Activated naive CD4-positive, alpha-beta T cell (primary cell): Measurements from ENCODE around the gene JUN.
"Not testable (repeated sequence)": the region's sequence is repeated elsewhere in the genome, so short reads cannot be mapped to it uniquely, and the experiment has no call there.

Source experiments
- DNase-seq, 4 experiments: peaks; one replicate each; lab custom pipeline; 2025; lab: John Stamatoyannopoulos, UW

The JUN gene

DNA sequence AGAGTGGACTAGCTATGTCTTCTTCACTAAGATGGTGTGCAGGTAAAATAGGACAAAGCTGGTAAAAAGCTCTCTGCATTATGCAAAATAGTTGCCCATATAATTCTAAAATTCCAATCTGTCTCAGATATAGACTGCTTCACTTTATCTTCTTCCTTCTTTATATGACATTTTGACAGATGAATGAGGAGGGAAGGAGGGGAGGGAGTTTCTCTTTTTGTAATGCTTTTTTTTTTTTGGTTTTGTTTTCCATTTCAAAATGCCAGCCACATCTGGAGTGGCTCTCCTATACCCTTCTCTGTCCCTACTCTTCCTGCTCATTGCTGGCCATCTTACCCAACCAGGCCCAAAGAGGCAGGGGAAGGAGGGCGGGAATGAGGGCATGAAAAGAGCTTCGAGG is 24.2 kb upstream of the JUN start:
- no peak for DNase-seq

DNA sequence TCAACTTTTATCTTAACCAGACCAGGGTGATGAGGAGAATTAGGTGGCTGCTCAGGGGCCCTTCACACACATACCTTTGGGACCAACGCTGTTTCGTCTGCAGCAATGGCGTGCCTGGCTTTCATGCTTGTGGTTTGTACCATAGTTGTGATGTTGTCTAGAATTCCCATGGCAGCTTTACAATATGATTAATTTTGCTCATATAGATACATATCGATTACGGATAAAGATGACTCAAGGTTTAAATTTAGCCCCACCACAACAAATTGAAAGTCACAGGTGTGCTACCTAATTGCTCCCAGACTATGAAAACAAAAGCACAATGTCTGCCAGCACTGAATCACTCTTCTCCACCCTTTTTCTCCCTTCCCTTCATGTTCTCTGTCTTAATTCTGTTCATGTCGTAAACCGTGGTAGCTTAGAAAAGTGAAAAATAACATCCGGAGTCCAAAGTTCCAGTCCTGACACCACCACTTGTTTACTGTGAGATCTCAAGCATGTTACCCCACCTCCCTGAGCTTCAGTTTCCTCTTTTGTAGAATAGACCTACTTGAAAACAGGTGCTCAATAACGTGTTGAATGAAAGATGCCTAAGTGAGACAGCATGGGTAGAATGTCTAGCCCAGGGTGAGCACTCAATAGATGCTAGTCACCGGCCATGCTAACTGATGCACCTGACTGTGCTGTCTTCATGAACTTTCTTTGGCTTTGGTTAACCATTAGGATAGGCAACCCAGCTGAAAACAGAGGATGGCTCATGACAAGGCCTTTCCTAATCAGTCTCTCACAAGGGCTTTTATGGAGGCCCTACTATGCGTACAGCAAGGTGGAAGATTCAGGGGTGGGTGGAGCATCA is 22.1 kb upstream of the JUN start:
- DNase-seq: no peak

DNA sequence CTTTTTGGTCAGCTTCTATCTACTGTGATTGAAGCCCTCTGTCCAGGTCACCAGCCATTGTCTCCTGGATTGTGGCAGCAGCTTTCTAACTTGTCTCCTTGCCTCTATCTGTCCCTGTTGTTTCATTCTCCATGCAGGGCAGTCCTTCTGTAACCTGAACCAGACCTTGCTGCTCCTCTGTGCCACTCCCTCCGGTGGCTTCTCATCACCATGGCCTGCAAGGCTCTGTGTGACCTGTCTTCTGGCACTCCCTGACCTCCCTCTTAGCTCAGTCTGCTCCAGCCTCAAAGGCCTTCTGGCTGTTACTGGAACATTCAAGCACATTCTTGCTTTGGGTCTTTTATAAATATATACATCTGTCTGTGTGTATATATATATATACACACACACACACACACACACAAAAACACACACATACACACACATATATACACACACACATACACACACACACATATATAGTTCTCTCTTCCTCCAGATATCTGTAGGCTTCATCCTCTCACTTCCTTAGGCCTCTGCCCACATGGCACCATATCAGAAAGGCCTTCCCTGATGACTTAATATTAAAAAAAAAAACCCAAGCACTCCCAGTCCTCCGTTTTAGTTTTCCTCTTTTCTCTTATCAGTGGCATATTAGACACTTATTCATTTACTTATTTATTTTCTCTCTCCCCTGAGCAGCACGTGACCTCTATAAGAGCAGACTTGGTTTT is 21.2 kb upstream of the JUN start:
- DNase-seq: no peak

DNA sequence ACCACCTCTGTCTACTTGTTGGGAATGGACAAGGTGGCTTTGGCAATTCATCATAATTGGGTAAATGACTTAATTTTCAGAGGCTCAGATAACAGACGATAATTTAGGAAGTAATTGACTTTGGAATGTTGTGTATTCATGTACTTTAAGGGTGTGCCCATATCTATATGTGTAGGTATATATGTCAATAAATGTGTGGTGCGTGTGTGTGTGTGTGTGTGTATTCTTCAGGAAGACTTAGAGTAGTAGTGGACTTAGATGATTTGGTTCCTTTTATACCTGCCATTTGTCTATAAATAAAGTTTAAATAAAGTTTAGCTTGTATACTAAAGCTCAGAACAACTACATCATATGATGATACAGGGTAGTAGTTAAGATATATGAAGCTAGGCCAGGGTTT is 20.0 kb upstream of the JUN start:
- no peak for DNase-seq

DNA sequence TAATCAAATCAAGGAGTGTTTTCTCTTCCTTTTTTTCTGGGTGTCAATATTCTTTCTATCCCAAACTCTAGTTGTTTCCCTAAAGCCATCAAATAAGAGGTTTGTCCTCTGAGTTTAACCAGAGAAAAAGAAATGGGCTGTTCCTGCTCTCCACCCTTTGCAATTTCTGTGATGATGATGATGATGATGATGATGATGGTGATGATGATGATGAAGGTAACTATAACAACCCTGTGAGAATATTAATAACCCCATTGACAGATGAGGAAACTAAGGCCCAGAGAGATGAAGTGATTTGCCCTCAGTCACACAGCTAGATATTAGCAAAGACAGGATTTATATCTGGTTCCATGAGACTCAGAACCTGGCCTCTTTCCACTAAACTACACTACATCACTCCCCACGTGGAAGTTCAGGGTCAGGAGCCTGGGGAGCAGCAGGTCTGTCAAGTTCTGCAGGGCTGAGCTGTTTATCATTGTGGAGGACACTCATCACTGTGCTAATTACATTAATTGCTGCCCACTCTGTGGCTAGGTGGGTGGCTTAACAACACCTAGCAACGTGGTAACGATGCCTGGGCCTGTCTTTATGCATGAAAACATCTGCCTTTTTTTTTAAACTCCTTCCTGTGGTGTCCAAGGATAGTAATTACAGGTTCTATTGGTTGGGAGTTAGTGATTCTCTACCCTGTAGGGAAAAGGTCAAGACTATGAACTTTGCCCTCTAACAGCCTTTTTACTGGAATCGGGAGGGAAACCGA is 19.0 kb upstream of the JUN start:
- no peak for DNase-seq

DNA sequence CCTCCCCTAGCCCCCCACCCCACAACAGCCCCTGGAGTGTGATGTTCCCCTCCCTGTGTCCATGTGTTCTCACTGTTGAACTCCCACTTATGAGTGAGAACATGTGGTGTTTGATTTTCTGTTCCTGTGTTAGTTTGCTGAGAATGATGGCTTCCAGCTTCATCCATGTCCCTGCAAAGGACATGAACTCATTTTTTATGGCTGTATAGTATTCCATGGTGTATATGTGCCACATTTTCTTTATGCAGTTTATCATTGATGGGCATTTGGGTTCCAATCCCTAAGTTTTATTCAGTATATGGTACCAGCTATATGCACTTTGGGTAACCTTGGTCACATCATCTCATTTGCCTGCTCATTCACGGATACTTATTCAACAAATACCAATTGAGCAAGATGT is 17.4 kb upstream of the JUN start:
- not testable (repeated sequence) for DNase-seq

DNA sequence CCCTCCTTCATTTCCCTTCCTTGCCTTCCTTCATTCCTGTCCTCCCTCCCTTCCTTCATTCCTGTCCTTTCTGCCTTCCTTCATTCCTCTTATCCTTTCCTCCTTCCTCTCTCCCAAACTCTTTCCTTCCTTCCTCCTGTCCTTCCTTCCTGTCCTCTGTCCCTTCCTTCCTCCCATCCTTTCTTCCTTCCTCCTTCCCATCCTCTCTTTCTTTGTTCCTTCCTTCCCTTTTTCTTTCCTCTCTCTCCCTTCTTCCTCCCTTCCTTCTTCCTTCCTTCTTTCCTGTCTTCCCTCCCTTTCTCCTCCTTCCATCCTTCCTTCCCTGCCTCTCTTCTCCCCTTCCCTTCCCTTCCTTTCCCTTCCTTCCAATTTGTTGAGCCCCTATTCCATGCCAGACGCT is 15.8 kb upstream of the JUN start:
- DNase-seq: no peak

DNA sequence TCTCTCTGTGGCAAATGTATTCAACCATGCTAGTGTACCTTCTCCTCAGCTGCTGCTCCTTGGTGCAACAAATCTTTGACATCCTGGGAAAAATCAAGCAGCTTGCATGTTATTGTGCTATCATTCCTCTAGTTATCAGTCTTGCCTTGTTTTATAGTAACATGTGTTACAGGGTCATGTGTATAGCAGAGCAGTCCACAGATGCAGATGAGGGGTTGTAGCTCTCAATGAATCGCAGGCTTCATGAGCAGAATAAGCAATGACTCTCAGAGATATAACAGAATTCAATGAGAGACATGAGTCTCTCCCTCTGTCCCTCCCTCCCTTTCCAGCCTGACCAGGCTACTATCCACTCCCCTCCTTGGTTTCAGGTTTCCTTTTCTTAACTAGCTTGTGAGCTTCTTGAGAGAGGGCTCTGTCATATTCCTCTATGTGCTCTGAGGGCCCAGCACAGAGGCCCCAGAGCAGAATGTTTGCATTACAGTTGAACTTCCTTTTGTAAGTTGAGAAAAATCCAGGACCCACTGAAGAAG is 15.1 kb upstream of the JUN start:
- DNase-seq: no peak

DNA sequence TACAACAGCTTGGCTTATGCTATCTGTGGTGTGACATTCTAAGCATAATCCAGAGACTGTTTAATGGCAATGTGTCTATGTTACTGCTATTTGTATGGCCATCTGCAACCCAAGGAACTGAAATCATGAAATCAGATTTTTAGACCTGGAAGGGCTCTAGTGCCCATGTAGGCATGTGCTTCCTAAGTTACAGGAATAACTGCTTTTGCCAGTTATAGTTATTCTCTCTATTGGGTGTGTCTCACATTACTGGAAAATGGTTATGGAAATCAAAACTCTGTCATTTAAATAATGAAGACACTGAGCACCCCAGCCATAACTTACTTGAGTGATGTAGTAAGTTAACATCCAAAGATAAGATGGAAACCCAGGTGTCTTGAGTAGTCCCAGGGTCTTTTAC is 12.6 kb upstream of the JUN start:
- no peak for DNase-seq

DNA sequence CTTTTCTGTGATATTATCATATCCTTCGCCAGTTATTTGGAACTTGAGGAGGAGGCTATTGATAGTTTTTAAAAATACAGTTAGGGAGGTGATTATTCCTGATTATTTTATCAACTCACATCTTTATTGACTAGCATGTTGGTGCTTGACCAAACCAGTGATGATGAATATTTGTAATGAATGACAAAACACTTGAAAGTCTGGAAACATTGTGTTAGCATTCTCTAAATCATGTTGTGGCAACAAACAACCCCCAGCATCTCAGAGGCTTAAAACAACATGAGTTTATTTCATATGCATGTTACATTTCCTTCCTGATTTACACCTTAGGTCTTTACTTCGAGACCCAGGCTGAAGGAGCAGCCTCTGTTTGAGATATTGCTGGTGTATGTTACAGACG is 10.7 kb upstream of the JUN start:
- DNase-seq: no peak

DNA sequence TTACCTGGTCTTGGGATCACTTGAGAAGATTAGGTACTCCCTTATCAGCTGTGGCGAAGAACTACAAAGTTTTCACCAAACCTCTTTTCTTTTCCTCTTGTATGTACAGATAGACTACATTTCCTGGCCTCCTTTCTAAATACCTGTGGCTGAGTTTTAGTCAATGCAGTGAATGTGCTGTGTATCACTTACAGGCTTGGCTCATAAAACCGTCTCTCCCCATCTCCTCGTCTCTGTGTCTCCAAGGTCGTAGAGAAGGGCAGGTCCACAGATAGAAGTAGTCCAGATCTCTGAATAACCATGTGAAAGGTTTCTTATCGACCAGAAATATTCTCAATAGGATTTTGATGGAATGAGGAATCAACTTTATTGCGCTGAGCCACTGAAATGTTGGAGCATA is 9.0 kb upstream of the JUN start:
- DNase-seq: no peak

DNA sequence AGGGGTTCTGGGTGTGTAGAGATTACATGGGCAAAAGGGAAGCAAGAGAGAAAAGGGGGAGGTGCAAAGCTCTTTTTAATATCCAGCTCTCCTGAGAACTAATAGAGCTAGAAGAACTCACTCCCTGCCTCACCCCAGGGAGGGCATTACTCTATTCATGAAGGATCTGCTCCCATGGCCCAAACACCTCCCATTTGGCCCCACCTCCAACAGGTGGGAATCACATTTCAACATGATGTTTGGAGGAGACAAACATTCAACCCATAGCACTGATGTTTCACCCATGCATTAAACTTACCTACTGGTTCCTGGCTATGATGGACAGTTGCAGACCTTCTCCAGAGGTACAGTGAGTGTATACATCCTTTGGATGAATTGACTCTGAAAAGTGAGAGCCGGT is 7.3 kb upstream of the JUN start:
- DNase-seq: no peak

DNA sequence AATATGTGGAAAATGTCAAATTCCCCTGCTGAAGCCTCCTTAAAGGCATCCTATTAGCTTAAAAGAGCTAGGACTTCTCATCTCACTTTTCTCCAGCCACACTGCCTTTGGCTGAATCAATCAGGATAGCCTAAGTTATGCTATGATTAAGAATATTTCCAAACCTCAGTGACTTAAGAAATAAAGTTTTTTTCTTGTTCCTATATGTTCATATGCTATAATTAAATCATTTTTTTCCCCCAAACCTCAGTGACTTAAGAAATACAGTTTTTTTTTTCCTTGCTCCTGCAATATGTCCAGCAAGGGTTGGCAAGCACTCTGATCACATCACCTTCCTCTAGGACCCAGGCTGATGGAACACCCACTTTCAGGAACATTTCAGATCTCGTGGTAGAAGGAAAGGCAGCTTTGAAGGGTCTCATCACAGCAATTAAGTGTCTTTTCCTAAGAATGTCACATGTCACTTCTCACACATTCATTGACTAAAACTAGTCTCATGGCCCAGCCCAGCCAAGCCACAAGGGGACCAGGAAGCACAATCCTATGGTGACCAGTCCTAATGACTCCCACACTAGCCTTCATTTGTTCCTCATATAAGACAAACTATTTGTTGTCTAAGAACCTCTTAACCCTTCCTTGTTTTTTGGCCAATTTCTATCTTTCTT is 6.3 kb upstream of the JUN start:
- DNase-seq: no peak

DNA sequence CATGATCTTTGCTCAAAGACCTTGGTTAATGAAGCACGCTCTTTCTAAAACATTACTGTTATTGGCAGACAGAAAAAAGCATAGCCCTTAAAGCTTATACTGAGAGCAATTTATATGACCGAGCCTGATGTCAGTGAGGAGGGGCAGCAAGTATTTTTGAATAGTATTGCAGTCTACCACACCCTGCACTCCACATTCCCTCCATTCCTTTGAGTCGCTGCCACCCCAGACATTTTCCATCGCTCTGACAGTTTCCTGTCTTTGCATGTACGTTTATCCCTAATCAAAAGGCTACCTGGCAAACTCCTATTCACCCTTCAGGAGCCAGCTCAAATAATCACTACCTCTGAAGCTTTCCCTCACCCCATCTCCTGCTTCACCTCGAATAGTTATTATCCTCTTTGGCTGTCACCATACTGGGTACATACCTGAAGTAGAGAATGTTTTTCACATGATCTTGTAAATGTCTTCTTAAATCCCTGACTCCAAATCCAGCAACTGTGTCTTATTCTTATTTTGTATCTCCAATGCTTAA is 5.5 kb upstream of the JUN start:
- no peak for DNase-seq

DNA sequence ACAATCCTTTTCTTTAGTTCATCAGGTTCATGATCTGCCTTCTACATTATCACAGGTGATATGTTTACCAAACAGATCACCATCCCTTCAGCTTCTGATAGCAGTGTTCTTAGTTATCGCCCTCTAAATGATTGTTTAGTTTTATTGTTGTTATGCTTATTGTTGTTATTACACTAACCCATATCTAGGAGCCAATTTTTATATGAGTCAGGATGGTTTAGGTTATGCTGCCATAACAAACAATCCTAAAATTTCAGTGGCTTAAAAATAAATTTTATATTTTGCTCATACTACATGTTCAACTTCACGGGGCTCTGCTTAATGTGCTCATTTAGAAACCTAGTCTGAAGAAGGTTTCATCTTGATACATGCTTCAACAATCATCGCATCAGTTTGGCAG is 4.4 kb upstream of the JUN start:
- no peak for DNase-seq

DNA sequence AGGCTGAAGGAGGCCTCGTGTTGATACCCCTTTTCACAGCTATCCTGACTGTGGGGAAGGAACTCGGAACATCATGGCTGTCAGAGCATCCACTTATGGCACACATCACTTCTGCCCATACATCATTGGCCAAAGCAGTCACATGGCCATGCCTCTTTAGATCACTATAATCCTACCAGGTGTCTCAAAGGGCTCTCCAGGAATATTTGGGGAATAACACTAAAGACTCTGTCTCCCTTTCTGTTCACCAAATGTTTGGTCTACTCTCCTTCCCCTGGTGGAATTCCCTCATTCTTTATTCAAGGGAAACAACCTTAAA is 3.0 kb upstream of the JUN start:
- no peak for DNase-seq

DNA sequence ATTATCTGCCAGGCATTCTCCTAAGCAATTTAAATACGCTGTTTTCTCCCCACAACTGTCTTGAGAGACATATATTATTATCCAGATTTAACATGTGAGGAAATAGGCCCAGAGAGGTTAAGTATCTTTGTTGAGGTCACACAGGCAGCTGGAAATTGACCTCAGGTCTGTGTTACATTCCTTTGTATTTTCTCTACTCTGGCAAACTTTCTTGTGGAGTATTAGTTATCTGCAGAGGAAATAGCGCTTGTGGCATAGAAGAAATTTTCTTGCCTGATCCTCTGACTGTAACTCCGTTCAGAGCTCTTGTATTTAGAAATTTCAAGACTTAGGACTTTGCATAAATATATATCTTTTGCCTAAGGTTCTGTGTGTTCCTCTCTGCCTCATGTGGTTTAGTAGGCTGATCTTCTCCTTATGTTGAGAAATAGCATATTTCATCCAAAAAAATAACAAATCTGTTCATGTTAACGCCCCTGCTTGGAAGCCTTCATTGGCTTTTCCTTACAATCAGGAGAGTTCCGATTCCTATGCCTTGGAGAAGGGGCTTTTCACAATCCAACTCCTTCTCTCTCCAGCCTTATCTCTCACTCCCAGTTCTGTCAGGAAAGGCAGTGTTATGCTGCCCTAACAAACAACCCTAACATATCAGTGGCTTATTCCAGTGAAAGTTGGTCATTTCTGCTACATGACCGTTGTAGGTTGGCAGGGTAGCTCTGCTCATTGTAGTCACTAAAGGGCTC is 2.5 kb upstream of the JUN start:
- no peak for DNase-seq

DNA sequence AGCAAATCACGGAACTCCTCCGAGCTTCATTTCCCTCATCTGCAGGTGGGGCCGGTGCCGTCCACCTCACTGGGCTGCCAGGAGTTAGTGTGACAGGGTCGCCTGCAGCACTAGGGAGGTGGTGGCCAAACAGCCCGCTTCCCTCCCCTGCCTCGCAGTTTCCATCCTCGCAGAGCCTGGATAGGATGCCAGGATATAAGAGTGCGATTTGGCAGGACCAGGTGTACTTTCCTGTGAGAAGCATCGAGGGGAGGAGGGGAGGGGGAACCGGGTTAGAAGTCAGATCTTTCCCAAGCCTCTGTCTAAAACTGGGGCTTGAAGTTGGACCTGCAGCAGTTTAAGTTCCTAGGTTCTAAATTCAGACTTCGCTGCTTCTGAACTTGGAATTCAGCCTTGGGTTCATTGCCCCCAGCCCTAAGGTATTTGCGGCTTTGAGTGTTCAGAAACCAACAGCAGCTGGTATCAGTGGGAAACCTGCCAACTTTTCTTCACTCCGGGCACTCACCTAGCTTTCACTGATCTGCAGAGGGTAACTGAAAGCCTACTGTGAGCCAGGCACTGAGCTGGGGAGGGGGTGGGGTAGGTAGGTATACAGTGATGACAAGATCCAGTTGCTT is 1.7 kb upstream of the JUN start:
- DNase-seq: peak in 2 of 4 experiments; percentile 24 to 32

DNA sequence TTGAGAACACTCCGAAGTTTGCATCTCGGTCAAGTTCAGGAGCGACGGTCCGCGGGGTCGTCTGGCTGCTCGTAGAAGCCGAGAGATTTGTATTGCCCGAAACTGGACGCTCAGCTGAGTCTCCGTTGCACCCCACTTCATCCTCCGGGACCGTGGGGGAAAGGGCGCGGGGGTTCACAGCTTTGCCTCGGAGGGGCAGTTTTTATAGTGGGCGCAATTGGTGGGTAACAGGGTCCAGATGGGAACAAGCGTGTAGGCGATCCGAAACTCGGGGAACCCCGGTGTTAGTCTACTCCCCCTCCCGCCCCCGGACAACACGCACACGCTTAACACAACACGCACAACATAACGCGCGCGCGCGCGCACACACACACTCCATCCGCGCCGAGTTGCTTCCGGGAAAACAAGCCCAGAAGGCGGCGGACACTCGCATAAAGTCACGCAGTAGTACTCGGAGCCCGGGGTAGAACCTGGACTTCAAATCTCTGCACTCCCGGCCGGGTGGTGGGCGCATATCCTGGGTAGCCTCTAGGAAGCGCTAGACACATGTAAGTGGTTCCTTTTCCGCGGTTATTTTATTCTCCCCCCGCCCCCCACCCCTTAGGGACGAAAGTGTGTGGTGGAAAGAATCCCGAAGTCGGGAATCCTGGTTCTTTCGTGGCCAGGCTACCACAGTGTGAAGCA is 1.1 kb upstream of the JUN start:
- DNase-seq: peak; percentile 55 to 82 (median 72)
